ENCODE data around the gene MIR17HG.
A peak's percentile ranks its signal among the peaks of the same experiment; 100 is the strongest.
"Not testable (repeated sequence)": the region's sequence is repeated elsewhere in the genome, so short reads cannot be mapped to it uniquely, and the experiment has no call there.

The MIR17HG gene

DNA sequence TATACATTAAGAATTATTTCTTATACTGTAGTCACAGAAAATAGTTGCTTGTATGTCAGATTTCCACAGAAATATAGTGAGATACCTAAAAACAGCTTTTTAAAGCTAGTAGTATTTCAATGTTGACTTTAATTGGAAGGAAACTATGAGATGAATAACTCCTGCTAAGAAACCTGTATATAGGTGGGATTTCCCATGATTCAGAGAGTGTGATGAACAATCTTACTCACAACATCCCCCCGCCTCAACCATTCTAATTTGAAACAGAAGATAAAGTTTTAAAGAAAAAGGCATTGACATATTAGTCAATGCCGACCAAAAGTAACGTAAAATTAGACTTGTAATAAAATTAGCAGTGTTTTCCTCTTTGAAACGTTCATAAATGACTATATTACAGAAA, 1.4 kb upstream of the MIR17HG start:
- Histone ChIP-seq H3K4me3 (no peak overlapping the region), H3K27ac (no peak overlapping the region)

DNA sequence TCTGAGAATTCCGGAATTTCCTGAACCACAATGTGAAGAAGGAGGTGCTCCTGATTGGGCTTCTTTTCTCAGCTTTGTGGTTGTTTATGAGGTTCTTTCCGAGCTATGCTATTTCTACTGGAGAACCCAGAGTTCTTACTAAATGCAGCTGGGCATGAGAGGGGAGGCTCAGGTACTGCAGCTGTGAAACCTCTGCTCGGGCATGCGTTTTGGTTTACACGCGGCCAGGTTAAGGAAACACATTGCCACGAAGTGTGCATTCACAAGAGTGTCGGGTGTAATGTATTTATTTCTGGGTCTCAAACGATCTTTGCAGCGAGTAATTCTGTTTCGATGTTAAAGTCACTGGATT, 661 bp upstream of the MIR17HG start:
- H3K4me3 ChIP-seq: peak overlapping the region; percentile 55 to 98 (median 83)
- H3K27ac ChIP-seq: peak overlapping the region in 15 of 21 experiments; percentile 21 to 99 (median 97)

- peak overlapping the region; percentile 79 to 99 (median 97) for H3K27ac ChIP-seq
Measured at GRCh38 chr13:91347996-91348905, 764 bp downstream of the MIR17HG start.

DNA sequence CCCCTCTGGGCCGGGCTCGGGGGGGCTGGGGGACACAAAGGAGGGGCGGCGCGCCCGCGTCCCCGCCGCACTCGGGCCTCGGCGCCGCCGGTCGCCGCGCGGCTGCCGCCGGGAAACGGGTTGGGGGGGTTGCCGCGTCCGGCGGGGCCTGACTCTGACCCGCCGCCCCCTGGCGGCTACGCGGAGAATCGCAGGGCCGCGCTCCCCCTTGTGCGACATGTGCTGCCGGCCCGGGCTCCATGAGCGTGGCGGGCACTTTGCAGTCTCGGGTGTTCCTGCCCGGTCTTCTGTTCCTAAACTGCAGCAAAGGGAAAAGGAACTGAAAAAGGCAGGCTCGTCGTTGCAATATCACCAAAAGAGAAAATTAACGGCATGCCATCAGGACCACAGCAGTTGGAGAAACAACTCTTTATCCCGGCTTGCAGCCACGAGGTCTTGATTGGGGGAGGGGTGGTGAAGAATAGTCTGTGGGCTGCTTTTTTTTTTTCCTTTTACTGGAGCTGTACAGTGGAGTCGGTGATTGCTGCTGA, 1.5 kb downstream of the MIR17HG start:
- Histone ChIP-seq H3K27ac (peak overlapping the region; percentile 79 to 99 (median 97)), H3K4me3 (peak overlapping the region; percentile 55 to 98 (median 83))

More at GRCh38 chr13:91347996-91348905, 764 bp downstream of the MIR17HG start:
- H3K4me3 ChIP-seq: peak overlapping the region; percentile 55 to 98 (median 83)

- peak overlapping the region in 5 of 7 experiments; percentile 55 to 89 (median 75) for H3K4me3 ChIP-seq
Measured at GRCh38 chr13:91349992-91350911, 2.8 kb downstream of the MIR17HG start.

GRCh38 chr13:91351123-91351522, 3.6 kb downstream of the MIR17HG start:
- no peak overlapping the region for H3K27ac ChIP-seq
- no peak overlapping the region for H3K4me3 ChIP-seq

More at GRCh38 chr13:91349992-91350911, 2.8 kb downstream of the MIR17HG start:
- H3K27ac ChIP-seq: peak overlapping the region in 1 of 21 experiments; percentile 98

- Histone ChIP-seq H3K4me3 (no peak overlapping the region), H3K27ac (no peak overlapping the region)
Measured at GRCh38 chr13:91351980-91352379, 4.5 kb downstream of the MIR17HG start.

DNA sequence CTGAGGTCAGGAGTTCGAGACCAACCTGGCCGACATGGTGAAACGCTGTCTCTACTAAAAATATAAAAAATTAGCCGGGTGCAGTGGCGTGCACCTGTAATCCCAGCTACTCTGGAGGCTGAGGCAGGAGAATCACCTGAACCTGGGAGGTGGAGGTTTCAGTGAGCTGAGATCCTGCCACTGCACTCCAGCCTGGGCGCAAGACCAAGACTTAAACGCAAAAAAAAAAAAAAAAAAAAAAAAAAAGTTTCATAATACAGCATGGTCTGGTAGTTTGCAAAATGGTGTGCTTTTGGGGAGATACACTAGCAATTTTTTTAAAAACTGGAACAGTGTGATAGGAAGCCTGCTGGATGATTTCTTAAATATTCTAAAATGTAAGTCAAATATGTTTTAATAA, 5.4 kb downstream of the MIR17HG start:
- not testable (repeated sequence) for H3K27ac ChIP-seq, H3K4me3 ChIP-seq

GRCh38 chr13:91353494-91353893, 6.0 kb downstream of the MIR17HG start:
- Histone ChIP-seq H3K4me3 (no peak overlapping the region), H3K27ac (no peak overlapping the region)

GRCh38 chr13:91355099-91355825, 7.8 kb downstream of the MIR17HG start:
- Histone ChIP-seq H3K4me3 (no peak overlapping the region), H3K27ac (no peak overlapping the region)

GRCh38 chr13:91355826-91356710, 8.6 kb downstream of the MIR17HG start:
- no peak overlapping the region for H3K4me3 ChIP-seq
- H3K27ac ChIP-seq: no peak overlapping the region

DNA sequence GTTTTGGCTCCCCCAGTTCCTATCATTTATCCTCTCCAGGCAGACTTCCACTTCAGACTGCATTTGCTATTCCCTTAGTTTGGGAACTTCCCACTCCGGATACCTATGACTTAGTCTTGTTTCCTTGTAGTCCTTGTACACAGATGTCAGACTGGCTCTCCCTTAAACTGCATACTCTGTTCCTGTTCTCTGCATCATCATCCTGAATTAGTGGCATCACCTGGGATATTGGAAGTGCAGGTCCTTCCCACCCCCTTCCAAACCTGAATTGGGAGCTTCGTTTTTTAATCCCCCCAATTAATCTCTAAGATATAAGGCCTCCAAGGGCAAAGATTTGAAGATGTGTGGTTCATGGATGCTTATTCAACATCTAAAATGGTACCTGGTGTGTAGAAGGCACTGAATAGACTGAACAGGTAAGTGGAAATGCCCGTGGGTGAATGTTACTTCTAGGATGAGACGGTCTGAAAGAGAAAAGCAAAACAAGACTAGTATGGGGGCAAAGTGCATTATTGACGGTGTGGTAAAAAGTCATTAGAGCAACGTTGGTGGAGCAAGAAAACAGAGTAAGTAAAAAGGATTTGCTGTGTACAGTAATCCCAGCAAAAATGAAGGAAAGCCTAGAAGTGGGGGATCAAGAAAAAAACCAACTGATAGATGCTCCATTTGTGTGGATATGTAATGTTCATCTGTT, 9.6 kb downstream of the MIR17HG start:
- Histone ChIP-seq H3K4me3 (no peak overlapping the region), H3K27ac (no peak overlapping the region)

DNA sequence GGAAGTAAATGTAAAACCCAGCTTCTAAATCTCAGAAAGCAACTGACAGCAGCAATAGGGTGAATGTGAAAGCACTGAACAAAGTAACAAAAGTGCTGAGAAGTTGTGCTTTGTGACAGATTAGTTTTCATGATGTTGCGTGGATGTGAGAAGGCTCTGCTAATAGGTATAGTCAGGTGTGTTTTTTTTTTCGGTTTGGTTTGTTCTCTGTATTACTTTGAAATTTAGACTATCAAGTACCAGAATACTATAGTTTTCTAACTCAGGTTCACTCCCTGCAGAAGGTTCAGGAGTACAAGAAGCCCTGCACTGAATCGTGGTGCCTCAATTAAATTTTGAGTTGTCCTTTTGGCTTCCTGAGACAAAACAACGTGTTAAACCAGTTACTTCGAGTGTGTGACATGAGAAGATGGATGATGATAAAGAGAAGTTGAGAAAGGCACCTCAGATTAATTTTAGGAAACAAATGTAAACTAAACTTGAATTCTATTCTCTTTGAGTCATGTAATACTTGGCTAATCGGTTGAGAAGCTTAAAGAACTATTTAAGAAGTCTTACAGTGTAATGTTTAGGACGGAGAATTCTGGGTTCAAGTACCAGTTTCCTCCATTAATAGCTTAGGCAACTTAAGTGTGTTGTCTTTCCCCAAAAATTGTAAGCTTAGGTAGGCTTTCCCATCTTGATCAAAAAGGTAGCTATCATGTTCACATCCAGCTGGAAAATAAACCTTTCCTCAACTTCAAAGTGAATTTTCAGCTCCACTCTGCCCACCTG, 10.3 kb downstream of the MIR17HG start:
- Histone ChIP-seq H3K27ac (no peak overlapping the region), H3K4me3 (no peak overlapping the region)

GRCh38 chr13:91358387-91358782, 10.9 kb downstream of the MIR17HG start:
- H3K4me3 ChIP-seq: no peak overlapping the region
- no peak overlapping the region for H3K27ac ChIP-seq

GRCh38 chr13:91359111-91359510, 11.6 kb downstream of the MIR17HG start:
- no peak overlapping the region for H3K4me3 ChIP-seq

GRCh38 chr13:91359631-91360030, 12.1 kb downstream of the MIR17HG start:
- no peak overlapping the region for H3K27ac ChIP-seq
- H3K4me3 ChIP-seq: no peak overlapping the region

More at GRCh38 chr13:91359111-91359510, 11.6 kb downstream of the MIR17HG start:
- H3K27ac ChIP-seq: no peak overlapping the region

GRCh38 chr13:91360246-91360751, 12.8 kb downstream of the MIR17HG start:
- Histone ChIP-seq H3K4me3 (no peak overlapping the region), H3K27ac (no peak overlapping the region)
